Stimulated activated CD4-positive, alpha-beta T cell treated with anti-CD3 and anti-CD28 coated beads, Interleukin-12 subunit alpha, Interleukin-12 subunit beta, amount 100 ng/mL, for 4 hours (primary cell): Measurements from ENCODE around the gene BMP8A.
"Not testable (repeated sequence)": the region's sequence is repeated elsewhere in the genome, so short reads cannot be mapped to it uniquely, and the experiment has no call there.

Experiments used
- DNase-seq: peaks from one replicate; pipeline ENCODE4 v3.0.0-alpha.2; 2020

Gene BMP8A

DNA sequence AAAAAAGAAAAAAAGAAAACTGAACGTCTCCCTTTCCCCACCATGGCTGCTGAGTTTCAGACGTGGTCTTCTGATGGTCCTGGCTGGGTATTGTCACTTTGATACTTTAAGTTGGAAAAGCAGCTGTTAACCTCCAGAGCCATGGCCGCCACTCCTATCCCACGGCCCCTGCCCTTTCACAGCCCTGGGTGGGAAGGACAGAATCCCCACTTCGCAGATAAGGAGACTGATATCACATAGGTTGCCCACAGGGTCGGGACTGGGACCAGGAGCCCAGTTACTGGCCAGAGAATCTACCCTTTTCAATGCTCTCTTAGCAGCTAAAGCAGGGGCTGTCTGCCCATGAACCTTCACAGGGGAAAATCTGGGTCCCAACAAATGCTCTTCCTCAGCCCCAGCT, 16.8 kb downstream of the BMP8A start:
- no peak for DNase-seq

DNA sequence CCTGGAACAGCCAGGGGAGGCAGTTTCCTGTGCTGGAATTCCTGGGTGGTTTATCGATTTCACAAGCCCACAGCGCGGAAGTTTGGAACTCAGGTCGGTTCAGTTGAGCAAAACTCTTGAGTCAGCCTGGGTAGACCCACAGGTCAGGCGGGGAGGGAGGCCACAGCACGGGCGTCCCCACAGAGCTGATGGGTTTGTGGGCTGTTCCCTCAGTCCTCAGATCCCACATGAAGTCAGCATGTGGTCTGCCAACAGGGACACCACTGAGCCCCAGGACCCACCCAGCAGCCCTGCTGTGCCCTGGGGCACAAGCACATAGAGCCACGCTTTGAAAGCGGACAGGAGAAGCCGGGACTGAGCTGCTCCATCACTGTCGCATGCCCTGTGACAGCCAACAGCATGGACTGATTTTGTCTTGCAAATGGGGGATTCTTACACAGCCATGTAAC, 17.4 kb downstream of the BMP8A start:
- no peak for DNase-seq

DNA sequence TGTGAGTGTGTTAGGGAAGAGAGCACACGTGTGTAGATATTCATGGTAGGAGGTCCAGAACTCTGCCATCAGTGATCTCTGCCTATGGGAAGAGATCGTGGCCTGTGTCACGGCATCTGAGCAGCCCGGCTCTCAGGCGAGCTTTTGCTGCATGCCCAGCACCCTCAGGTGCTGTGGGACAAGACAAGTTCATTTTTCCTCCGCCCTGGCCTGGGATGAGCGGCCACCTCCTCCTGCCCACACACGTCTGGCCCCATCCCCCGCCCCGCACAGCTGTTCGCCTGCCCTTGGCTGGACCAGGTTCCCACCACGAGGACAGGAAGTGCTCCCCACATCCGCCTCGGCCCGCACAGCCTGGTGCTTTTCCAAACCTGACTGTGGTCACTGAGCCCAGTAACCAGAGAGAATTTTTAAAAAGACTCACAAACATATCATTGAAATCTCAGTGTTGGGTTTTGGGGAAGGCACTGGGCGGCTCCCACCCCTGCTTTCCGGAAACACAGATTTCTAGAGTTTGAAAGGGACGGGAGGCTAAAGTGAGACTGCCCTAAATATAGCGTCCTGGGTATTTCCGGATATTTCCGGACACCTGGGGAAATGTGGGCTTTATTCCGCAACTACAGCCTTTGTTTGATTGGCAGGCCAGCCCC, 18.0 kb downstream of the BMP8A start:
- DNase-seq = no peak

DNA sequence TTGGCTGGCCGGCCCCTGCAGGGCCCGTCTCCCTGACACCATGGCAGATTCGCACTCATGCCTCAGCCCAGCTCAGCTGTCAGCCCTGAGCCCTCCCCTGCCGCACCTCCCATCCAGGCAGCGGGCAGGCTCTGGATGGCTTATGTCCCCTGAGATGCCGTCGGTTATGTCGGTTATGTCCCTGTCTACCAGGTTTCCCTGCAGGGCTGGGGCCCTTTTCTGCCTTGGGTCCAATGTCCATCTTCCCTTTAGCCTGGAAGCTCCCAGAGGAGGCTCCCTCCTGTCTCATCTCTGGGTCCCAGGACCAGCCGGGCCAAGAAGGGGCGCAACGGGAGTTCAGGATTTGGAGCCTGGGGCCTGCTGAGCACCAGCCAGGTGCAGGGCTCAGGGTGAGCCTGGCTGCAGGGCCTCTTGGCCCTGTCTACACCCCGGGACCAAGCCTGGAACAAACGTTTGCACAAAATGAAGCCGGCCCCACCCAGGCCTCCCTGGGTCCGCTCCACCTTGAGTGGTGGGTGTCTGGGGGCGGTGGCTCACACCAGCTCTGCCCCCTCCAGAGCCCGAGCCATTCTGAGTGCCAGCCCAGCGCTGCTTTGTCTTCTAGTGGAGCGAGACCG, 19.2 kb downstream of the BMP8A start:
- DNase-seq = not testable (repeated sequence)

DNA sequence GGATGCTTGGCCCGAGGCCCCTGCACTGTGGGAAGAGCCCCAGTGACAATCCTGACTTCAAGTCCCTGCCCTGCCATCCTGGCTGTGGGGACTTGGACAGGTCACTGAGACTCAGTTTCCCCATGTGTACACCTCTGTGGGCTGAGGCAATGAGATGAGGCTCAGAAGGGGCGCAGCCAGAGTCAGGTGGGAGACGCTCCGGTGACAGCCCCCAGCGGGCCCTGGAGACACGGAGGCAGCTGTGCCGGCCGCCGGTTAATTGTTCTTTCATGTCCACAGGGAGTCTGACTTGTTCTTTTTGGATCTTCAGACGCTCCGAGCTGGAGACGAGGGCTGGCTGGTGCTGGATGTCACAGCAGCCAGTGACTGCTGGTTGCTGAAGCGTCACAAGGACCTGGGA, 20.0 kb downstream of the BMP8A start:
- not testable (repeated sequence) for DNase-seq

DNA sequence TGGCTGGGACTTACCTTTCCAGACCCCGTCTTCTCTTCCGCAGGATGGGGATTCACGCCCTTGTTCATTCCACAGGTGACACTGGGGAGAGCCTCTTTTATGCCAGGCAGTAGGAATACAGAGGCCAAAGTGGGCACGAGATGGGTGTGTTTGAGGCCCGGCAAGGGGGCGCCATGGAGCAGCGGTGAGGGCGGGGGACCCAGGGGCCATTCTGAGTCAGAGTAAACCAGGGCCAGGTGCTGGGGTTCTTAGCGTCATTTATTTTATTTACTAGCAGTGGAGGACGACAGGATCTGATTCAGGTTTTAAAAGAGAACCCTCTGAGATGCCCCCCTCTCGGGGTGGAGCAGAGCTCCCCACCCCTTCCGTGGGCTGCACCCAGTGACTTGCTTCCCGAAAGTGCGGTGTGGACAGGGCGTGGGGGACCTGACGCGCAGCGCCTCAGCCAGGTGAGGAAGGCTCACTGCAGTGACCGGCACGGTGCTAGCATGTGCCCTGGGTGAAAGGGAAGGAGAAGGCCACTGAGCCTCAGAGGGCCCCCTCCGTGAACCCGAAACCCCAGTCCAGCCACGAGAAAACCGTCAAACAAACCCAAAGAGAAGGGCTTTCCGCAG, 20.9 kb downstream of the BMP8A start:
- DNase-seq = not testable (repeated sequence)

DNA sequence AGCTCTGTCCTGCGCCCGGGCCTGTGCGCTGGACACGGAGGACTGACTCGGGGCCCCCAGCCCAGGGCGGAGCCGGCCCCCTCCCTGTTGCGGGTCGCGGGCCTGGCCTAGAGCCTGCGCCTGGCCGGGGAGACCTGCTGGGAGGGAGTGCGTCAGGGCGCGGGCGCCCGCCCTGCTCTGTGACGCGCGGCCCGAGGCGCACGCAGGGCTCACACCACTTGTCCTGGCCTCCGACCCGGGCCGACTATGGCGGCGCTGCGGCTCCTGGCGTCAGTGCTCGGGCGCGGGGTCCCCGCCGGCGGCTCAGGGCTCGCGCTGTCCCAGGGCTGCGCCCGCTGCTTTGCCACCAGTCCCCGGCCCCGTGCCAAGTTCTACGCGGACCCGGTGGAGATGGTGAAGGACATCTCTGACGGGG, 23.3 kb downstream of the BMP8A start:
- DNase-seq = not testable (repeated sequence)

DNA sequence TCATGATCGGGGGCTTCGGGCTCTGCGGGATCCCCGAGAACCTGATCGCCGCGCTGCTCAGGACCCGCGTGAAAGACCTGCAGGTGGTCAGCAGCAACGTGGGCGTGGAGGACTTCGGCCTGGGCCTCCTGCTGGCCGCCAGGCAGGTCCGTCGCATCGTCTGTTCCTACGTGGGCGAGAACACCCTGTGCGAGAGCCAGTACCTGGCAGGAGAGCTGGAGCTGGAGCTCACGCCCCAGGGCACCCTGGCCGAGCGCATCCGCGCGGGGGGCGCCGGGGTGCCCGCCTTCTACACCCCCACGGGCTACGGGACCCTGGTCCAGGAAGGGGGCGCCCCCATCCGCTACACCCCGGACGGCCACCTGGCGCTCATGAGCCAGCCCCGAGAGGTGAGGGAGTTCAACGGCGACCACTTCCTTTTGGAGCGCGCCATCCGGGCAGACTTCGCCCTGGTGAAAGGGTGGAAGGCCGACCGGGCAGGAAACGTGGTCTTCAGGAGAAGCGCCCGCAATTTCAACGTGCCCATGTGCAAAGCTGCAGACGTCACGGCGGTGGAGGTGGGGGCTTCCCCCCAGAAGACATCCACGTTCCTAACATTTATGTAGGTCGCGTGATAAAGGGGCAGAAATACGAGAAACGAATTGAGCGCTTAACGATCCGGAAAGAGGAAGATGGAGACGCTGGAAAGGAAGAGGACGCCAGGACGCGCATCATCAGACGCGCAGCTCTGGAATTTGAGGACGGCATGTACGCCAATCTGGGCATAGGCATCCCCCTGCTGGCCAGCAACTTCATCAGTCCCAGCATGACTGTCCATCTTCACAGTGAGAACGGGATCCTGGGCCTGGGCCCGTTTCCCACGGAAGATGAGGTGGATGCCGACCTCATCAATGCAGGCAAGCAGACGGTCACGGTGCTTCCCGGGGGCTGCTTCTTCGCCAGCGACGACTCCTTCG, 24.0 kb downstream of the BMP8A start:
- not testable (repeated sequence) for DNase-seq

DNA sequence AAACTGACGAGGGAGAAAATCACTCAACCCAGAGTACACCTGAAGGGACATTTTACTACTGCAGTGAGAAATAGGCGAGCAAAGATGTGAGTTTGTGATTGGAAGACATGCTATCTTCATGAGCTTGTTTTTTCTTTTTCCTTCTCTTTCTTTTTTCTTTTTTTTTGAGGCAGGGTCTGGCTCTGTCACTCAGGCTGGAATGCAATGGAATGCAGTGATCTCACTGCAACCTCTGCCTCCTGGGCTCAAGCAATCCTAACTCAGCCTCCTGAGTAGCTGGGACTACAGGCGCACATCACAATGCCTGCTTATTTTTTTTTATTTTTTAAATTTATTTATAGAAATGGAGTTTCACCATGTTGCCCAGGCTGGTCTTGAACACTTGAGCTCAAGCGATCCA, 25.4 kb downstream of the BMP8A start:
- DNase-seq = not testable (repeated sequence)

DNA sequence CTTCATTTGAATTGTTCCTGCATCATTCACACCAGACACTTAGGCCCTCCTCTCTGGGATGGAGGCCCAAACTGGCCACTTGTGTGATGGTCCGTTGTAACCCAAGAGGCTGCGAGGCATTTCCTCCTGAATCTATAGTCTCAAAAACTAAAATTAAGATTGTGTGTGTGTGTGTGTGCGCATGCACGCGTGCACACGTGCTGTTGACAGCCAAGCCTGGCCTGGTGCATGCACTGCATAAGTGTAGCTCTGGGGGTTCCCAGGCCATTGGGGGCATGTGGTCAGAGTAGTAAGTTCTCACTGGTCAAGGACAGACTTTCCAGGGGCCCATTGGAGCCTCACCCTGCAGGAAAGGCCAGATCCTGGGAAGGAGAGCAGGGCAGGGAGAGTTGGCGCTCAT, 26.5 kb downstream of the BMP8A start:
- not testable (repeated sequence) for DNase-seq

DNA sequence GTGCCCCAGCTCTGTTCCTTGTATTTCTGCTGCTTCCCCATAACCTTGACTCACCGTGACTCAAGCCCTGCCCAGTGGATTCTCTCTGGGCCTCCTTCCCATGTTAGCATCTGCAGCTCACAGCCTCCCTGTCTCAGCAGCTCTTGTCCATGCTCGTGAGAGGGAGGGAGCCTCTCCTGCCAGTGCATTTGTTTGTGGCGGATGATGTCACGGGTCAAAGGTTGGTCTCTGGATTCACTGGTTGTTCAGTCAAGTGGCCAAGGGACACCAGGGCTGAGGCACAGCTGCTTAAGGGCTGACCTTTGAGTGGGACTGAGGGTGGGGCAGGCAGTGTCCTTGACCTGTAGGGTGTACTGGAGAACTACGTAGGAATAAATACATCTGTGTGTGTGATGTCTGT, 27.9 kb downstream of the BMP8A start:
- not testable (repeated sequence) for DNase-seq

DNA sequence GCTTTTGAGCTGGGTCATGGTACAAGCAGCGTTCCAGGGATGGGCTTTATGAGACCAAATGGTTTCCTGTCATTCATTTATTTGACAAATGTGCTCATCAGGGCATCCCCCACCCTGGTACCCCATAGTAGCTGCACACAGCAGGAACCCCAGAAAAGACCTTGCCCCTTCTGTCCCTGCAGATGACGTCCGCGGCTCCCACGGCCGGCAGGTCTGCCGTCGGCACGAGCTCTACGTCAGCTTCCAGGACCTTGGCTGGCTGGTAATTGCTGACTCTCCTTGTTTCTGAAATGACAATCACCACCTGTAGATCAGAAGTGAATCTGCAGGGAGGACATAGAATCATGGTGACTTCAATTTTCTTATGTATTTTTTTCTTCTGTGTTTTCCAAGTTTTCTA, 30.8 kb downstream of the BMP8A start:
- DNase-seq = not testable (repeated sequence)

DNA sequence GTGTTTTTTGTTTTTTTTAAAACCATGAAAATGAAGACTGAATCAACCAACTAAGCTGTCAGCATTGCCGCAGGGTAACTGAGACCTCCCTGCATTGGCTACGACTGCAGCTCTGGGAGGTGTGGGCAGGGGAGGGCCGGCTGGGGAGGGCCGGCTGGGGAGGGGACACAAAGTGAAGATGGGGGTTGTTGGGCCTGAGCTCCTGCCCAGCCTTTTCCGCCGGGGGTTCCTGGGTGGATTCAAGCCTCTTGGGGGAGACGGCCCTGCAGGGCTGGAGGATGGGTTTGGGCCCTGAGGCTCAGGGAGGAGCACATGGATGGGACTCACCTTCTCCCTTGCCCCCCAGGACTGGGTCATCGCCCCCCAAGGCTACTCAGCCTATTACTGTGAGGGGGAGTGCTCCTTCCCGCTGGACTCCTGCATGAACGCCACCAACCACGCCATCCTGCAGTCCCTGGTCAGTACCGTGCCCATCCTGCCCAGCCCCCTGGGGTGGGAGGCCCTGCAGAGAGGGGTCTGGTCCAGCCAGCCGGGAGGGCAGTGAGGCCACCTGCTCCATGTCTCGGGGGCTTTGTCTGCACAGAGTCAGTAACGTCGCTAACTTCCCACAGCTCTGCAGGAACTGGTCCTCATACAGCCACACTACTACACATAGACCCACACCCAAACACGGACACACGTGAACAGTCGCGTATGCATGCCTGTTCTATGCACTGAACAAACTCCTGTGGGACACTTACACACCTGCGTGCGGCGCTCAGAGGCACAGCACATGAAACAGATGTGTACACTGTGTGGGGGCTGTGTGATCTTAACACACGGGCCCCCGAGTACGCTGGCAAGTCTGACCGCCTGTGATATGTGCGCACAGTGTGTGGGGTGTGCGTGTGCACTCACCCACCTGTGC, 31.5 kb downstream of the BMP8A start:
- DNase-seq = no peak

DNA sequence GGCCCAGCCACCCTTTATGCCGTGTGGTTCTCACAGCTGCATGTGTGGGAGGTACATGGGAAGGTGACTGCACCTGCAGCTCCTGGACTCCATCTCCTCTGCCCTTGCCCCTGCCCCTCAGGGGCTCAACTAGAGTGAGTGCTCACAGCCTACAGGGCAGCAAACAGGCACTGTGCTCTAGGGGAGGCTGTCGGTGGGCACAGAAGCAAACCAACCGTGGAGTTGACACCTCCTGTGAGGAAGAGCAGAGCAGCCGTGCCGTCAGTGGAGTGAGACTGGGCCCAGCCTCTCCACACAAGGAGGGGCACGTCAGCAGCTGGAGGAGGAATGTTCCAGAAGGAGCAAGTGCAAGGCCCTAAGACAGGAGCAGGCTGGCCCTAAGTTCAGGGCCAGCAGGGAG, 32.7 kb downstream of the BMP8A start:
- no peak for DNase-seq

DNA sequence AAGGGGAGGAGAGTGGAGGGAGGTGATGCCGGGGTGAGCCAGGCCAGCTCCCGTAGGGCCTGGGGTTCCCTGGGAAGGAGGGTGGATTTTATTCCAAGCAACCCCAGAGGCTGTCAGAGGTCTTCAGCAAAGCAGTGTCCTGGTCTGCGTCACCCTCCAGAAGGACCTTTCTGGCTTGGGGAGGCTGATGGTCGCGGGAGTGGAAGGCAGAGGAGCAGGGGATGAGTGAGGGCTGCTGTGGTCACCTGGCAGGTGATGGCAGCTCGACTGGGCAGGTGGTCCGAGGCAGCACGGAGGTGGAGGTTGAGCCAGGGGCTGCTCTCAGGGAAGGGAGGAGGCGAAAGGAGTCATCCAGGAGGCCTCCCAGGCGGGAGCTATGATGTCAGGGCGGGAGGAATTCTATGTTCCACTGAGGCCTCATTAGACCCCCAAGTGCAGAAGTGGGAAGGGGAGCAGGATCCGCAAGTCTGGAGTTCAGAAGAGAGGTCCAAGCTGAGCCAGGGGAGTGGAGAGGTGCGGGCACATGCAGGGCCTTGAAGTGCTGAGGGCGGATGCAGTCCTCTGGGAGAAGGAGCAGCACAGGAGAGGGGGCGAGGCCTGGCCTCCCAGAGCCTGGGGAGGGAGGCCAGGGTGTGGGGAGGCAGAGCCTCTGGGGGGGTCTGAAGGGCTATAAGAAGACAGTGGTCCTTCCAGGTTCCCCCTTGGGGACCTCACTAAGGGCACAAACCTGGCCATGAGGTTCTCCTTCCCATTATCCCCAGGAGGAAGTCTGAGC, 33.3 kb downstream of the BMP8A start:
- no peak for DNase-seq

DNA sequence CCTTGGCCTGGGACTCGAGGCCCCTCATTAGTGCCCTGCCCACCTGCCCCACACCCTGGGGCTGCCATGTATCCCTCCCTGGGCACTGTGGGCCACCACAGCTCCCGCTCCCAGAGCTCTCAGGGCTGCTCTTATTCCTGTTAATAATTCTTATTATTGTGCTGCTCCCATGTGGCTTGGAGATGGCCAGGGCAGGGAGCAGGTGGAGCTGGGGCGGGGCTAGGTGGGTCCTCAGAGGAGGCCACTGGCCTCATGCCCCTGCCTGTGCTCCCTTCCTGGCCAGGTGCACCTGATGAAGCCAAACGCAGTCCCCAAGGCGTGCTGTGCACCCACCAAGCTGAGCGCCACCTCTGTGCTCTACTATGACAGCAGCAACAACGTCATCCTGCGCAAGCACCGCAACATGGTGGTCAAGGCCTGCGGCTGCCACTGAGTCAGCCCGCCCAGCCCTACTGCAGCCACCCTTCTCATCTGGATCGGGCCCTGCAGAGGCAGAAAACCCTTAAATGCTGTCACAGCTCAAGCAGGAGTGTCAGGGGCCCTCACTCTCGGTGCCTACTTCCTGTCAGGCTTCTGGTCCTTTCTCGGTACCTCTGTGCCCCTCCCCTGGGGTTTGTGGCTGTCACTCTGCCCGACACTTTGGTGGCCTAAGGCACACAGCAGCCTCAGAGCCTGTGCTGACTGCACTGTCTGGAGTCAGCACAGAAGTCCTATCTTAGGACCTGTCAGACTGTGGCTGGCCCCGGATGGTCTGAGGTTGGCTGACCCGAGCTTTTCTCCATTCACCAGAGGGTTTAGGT, 34.1 kb downstream of the BMP8A start:
- no peak for DNase-seq

DNA sequence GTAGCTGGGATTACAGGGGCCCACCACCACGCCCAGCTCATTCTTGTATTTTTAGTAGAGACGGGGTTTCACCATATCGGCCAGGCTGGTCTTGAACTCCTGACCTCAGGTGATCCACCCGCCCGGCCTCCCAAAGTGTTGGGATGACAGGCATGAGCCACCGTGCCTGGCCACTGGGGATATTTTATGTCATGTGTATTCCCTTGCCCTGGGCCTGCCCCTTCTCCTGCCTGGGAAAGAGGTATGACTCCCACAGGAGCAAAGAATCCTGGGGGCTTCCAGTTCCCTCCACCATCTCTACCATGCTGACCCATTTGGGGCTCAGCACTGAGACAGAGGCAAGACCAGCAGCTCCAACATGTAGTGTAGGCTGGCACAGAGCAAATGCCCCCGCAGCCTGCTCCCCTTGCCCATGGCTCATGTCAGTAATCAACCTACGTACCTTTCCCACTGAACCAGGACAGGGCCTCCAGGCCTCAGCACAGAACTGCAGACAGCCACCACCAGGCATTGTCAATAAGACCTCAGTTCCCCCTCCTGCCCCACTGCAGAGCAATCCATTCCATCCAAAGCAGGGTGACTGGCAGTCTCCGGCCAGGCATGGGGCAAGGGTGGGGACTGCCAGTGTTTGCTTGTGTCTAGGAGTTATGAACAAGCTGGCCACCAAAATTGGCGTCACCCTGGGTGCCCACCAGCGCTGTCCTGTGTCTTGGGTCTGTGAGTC, 35.2 kb downstream of the BMP8A start:
- no peak for DNase-seq

DNA sequence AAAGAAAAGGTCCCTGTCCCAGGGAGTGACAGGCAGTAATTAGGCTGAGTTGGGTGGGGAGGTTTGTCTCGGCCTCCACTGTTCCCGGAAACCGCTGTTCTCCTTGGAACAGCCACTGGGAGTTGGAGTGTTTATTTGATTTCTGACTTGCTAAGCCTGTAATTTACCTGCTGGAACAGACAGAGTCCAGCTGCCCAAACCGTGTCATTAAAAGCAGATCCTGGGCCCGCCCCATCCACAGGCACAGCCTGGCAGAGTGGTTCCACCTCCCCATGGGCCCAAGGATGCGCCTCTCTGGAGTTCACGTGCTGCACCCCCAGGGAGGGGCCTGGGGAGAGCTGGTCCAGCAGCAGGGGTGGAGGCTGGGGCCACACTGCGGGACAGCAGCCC, 35.7 kb downstream of the BMP8A start:
- not testable (repeated sequence) for DNase-seq

DNA sequence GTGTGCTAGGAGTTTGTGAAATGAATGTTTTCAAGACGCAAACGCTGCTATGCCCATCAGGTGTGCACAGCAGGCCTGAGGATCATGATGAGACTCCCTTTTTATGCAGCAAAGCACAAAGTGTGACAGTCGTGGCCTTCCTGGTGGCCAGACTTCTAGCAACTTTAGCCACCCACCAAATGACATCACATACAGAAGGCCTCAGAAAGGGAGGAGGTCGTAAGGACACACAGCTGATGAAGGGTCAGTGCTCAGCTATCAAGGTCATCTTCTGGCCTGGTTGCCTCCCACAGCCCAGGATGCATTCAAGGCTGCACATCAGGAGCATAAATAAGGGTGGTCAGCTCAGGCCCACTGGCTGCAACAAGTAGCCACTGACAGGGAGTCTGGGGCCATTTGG, 36.6 kb downstream of the BMP8A start:
- DNase-seq = no peak
